Activated naive CD4-positive, alpha-beta T cell treated with anti-CD3 and anti-CD28 coated beads, Interleukin-2, amount 50 U/mL, for 24 hours (primary cell): Measurements from ENCODE around the gene CHPF.

Experiments used
- H3K27ac Mint-ChIP-seq: one replicate; pipeline ENCODE4 v1.8.0; 2021; ENCODE audit warnings: mild to moderate bottlenecking, mixed read lengths
- H3K27me3 Mint-ChIP-seq: one replicate; pipeline ENCODE4 v1.8.0; 2021; ENCODE audit warnings: mixed read lengths
- H3K36me3 Mint-ChIP-seq: one replicate; pipeline ENCODE4 v1.8.0; 2021; ENCODE audit warnings: mixed read lengths
- H3K4me1 Mint-ChIP-seq: one replicate; pipeline ENCODE4 v1.8.0; 2021; ENCODE audit warnings: mixed read lengths
- H3K4me3 Mint-ChIP-seq: one replicate; pipeline ENCODE4 v1.8.0; 2021; ENCODE audit warnings: mild to moderate bottlenecking, mixed read lengths
- H3K9me3 Mint-ChIP-seq: one replicate; pipeline ENCODE4 v1.8.0; 2021; ENCODE audit warnings: mixed read lengths

Gene CHPF, protein sequence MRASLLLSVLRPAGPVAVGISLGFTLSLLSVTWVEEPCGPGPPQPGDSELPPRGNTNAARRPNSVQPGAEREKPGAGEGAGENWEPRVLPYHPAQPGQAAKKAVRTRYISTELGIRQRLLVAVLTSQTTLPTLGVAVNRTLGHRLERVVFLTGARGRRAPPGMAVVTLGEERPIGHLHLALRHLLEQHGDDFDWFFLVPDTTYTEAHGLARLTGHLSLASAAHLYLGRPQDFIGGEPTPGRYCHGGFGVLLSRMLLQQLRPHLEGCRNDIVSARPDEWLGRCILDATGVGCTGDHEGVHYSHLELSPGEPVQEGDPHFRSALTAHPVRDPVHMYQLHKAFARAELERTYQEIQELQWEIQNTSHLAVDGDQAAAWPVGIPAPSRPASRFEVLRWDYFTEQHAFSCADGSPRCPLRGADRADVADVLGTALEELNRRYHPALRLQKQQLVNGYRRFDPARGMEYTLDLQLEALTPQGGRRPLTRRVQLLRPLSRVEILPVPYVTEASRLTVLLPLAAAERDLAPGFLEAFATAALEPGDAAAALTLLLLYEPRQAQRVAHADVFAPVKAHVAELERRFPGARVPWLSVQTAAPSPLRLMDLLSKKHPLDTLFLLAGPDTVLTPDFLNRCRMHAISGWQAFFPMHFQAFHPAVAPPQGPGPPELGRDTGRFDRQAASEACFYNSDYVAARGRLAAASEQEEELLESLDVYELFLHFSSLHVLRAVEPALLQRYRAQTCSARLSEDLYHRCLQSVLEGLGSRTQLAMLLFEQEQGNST

DNA sequence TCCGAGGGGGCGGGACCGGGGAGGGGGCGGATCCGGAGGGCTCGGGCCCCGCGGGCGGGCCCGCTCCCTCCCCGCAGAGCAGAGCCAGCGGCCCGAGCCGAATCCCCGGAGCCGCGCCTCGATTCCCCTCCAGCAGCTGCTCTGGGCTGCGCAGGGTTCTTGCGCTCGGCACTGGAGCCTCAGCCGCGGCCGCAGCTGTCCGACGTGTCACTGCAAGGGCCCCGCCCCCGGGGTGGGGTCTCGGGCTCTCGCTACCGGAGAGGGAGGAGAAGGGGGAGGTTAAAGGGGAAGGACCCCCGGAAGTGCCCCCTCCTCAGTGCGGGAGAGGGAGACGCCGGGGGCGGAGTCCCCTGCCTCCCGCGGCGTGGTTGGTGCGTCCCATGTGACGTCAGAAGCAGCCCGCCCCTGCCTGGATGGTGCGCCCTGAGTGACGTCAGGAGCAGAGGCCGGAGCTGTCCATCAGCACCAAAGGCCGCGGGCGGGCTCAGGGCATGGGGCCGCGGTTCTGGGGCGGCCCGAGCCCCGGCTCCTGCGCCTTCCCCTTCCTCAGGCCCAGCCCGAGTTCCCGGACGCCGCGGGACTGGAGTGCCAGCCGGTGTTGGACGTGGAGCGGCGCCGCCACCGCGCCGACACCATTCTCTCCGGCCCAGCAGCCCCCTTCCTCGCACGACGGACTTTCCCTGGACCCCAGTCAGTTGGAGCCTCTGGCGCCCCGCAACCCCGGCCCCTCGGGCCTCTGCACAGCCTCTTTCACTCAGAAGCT, at the start of gene CHPF, which contains the start of gene TMEM198:
Gene CHPF (minus strand): TSS at position 214 of the 763 bp plus-strand sequence. CDS start 271 bp downstream, outside the sequence.
Gene TMEM198 (plus strand): TSS at position 433 of the 763 bp plus-strand sequence. CDS start 700 bp downstream, outside the sequence.
- H3K4me3 Mint-ChIP-seq = peak within 1 kb of the TSS; percentile 93
- H3K4me1 Mint-ChIP-seq = peaks cover 24% of the 10 kb centered on the region
- H3K27ac Mint-ChIP-seq = peak within 1 kb of the TSS; percentile 96
- peaks cover 2% of the 10 kb centered on the region for H3K36me3 Mint-ChIP-seq
- H3K9me3 Mint-ChIP-seq = no peaks in the 10 kb centered on the region
- H3K27me3 Mint-ChIP-seq = no peaks in the 10 kb centered on the region

DNA sequence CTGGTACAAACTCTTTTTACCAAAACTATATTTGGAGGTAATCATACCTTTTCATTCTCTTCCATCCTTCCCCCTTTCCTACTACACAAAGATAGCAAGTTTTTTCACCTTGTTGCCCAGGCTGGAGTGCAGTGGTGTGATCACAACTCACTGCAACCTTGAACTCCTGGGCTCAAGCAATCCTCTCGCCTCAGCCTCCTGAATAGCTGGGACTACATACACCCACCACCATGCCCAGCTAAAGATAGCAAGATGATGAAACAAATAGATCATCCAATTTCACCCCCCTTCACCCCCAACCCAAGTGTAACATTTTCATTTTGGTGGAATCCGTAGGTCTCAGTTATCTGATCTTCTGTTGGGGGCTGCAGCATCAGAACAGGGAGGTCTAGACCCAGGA, 49.5 kb upstream of the CHPF start:
- Mint-ChIP-seq H3K4me3 (no peak overlapping the region), H3K9me3 (no peaks in the 10 kb centered on the region), H3K27ac (no peak overlapping the region), H3K27me3 (peaks cover 2% of the 10 kb centered on the region), H3K4me1 (peaks cover 3% of the 10 kb centered on the region), H3K36me3 (no peaks in the 10 kb centered on the region)

DNA sequence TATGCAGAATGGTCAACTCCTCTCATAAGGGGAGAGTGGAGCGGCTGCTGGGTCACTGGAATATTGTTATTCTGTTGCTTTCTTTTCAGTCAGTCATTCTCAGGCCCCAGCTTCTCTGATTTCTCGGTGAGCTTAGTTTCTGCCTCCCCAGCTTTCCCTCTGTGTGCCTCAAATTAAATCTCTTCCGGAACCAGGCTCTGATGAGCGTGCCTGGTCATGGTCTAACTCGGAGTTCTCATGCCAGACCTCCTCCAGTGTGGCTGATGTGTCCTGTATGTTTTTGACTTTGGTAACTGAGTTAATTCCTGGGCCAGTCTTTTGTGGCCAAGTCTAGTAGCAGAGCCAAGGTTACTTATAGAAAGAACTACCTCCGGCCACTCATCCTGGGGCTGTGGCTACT, 49.1 kb upstream of the CHPF start:
- no peak overlapping the region for H3K4me3 Mint-ChIP-seq
- no peaks in the 10 kb centered on the region for H3K36me3 Mint-ChIP-seq
- peaks cover 2% of the 10 kb centered on the region for H3K27me3 Mint-ChIP-seq
- no peak overlapping the region for H3K27ac Mint-ChIP-seq
- no peaks in the 10 kb centered on the region for H3K9me3 Mint-ChIP-seq
- H3K4me1 Mint-ChIP-seq = no peaks in the 10 kb centered on the region

DNA sequence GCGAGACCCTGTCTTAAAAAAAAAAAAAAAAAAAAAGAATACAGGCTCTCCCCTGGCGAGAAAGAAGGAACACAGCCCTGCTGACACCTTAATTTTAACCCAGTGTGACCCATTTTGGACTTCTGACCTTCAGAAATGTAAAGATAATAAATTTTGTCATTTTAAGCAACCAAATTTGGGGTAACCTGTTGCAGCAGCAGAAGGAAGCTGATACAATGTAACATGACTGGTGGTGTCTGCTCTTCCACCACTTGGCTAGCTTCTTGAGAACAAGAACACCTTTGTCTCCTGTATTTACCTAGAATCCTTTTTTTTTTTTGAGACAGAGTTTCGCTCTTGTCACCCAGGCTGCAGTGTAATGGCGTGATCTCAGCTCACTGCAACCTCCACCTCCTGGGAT, 47.5 kb upstream of the CHPF start:
- no peak overlapping the region for H3K27ac Mint-ChIP-seq
- H3K4me1 Mint-ChIP-seq = no peaks in the 10 kb centered on the region
- peaks cover 2% of the 10 kb centered on the region for H3K27me3 Mint-ChIP-seq
- H3K9me3 Mint-ChIP-seq = no peaks in the 10 kb centered on the region
- H3K36me3 Mint-ChIP-seq = no peaks in the 10 kb centered on the region
- no peak overlapping the region for H3K4me3 Mint-ChIP-seq

DNA sequence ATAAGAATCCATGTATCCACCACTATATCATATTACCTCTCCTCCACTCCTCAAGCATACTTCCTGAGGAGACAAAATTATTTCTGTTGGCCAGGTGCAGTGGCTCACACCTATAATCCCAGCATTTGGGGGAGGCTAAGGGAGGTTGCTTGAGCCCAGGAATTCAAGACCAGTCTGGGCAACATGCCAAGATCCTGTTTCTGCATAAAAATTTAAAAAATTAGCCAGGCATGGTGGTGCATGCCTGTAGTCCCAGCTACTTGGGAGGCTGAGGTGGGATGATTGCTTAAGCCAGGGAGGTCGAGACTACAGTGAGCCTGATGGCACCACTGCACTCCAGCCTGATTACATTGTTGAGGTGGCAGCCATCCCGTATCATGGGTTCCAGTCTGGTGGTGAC, 37.7 kb upstream of the CHPF start:
- Mint-ChIP-seq H3K27me3 (peaks cover 4% of the 10 kb centered on the region), H3K27ac (no peak overlapping the region), H3K4me1 (no peaks in the 10 kb centered on the region), H3K9me3 (no peaks in the 10 kb centered on the region), H3K36me3 (no peaks in the 10 kb centered on the region), H3K4me3 (no peak overlapping the region)

DNA sequence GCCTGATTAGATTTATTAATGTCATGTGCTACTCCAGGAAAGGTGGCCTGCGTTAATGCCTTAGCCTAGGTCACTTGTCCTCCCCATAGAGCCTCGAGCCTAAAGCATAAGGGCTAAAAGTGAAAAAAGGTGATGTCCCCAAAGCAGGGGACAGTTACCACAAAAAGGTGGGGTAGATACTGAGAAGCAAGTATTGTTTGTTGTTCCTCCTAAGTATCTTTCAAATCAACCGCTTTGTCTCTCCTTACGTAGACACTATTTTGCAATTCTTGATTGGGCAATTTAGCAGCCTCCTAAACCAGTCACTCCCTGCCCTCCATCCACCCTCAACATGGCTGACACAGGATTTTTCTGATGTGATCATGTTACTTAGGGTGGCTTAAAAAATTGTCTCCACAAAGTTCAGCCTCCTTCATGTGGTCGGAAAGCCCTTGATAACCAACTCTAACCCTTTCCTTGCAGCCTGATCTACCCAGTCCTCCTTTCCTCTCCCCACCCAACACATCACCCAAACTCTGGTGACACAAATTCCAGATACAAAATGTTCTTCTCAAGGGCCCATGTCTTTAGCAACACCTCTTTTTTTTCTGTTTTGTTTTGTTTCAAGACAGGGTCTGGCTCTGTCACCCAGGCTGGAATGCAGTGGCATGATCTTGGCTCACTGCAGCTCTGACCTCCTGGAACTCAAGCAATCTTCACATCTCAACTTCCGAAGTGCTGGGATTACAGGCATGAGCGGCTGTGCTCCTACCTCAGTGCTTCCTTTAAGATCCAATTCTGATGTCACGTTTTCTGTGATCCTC, 35.4 kb upstream of the CHPF start:
- no peaks in the 10 kb centered on the region for H3K4me1 Mint-ChIP-seq
- peaks cover 9% of the 10 kb centered on the region for H3K27me3 Mint-ChIP-seq
- no peaks in the 10 kb centered on the region for H3K9me3 Mint-ChIP-seq
- no peak overlapping the region for H3K4me3 Mint-ChIP-seq
- no peak overlapping the region for H3K27ac Mint-ChIP-seq
- no peaks in the 10 kb centered on the region for H3K36me3 Mint-ChIP-seq

DNA sequence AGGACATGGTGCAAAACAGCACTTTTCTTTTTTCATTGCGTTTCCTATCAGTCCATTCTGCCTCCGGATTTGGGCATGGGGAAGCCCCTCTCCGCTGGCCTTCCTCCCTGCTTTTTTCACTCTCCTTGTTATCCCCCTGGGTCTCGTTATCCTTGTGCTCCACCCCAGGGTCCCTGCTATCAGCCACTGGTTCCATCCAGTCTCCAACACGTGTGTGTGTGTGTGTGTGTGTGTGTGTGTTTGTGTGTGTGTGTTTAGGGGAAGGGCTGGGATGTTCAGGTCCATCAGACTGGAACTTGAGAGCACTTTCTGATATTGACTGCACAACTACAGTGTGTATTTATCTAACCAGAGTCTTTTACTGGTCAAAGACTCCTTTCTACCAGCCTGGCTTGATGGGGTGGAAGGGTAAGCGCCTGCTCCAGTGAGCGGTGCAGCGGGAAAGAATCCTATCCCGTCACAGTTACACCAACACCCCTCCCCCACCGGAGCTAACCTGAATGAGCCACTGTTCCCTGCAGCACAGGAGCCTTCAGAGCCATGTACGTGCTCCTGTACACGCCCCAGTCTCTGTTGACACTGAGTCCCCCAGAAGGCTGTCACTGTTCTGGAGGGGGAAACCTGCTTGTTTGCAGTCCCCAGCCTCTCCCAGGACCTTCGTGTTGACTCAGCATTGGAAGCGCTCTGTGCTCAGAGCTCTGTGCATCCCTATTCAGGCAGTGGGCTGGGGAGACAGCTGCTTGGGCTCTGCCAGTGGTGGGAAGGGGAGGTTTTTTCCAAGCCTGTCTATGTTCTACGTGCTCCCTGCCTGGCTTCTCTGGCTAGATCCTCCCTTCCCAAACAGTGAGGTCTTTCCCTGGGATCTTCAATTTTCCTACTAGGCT, 33.1 kb upstream of the CHPF start:
- Mint-ChIP-seq H3K4me1 (no peaks in the 10 kb centered on the region), H3K27ac (no peak overlapping the region), H3K27me3 (peaks cover 20% of the 10 kb centered on the region), H3K9me3 (no peaks in the 10 kb centered on the region), H3K36me3 (no peaks in the 10 kb centered on the region), H3K4me3 (no peak overlapping the region)

DNA sequence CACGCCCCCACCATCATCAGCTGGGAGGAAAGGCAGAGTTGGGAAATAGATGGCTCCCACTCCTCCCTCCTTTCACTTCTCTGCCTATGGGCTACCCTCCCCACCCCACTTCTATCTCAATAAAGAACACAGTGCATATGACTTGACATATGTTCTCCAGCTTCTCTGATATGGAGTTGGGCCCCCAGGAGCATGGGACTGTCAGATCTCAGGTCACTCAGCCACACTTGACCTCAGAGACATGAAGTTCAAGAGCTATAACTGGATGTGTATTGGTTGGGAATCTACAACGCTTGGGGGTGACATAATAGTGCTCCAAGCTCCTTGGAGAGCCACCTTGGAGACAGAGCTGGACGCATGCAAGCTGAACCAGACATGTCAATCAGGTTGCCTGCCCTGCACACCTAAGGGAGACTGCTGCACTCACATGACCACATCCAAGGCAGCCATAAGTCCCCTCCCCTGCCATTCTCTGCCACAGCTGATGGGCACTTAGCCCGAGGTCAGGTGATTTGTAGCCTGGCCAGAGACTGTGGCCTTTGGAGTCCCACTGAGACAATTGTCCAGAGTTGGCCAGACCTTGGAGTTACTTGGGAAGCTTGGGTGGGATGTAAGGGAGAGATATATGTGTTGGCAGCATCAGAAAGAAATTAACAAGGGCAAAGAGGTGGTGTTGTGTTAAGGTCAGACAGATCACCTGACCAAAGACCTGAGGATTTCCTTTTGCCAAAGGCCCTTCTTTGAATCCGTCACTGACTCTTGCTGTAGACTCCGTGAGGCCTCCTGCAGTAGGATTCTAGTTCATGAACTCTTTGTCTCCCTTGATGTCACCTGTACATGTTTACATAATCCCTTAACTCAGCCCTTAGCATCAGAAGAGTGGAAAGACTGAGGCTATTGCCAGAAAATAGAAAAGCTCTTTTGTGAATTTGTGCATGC, 32.2 kb upstream of the CHPF start:
- Mint-ChIP-seq H3K27me3 (peaks cover 21% of the 10 kb centered on the region), H3K9me3 (no peaks in the 10 kb centered on the region), H3K4me3 (no peak overlapping the region), H3K27ac (no peak overlapping the region), H3K4me1 (no peaks in the 10 kb centered on the region), H3K36me3 (no peaks in the 10 kb centered on the region)

DNA sequence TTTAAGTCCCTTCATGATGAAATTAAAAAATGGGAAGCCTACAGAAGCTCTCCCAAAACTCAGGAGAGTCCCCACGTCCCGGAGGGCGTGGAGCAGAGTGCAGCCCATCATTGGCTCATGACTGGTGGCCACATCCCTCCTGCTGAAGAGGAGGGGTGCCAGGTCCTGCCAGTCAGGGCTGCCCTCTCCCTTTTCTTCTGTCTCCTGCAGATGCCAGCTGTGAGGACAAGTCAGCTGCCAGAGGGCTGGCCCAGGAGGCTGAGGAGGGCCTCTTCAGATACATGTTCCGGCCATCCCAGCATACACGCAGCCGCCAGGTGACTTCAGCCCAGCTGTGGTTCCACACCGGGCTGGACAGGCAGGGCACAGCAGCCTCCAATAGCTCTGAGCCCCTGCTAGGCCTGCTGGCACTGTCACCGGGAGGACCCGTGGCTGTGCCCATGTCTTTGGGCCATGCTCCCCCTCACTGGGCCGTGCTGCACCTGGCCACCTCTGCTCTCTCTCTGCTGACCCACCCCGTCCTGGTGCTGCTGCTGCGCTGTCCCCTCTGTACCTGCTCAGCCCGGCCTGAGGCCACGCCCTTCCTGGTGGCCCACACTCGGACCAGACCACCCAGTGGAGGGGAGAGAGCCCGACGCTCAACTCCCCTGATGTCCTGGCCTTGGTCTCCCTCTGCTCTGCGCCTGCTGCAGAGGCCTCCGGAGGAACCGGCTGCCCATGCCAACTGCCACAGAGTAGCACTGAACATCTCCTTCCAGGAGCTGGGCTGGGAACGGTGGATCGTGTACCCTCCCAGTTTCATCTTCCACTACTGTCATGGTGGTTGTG, 31.1 kb upstream of the CHPF start:
- H3K4me3 Mint-ChIP-seq = no peak overlapping the region
- no peaks in the 10 kb centered on the region for H3K36me3 Mint-ChIP-seq
- no peaks in the 10 kb centered on the region for H3K4me1 Mint-ChIP-seq
- H3K27me3 Mint-ChIP-seq = peaks cover 23% of the 10 kb centered on the region
- H3K9me3 Mint-ChIP-seq = no peaks in the 10 kb centered on the region
- no peak overlapping the region for H3K27ac Mint-ChIP-seq

DNA sequence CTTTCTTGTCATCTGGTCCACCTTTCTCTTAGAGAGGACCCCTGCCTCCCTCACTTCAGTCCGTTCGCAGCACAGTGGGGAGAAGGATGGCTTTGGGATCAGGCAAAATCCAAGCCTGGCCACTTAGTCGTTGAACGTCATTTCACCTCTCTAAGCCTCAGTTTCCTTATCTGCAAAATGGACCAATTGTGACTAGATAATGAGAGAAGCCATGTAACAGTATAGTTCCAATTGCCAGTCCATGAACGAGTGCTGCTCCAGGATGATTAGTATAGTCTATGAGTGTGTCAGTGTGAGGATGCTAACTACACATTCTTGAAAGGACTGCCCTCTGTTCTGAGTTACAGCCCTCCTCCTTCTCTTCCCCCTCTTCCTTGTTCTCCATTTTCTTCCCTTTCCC, 29.6 kb upstream of the CHPF start:
- peak overlapping the region; percentile 35 for H3K27ac Mint-ChIP-seq
- H3K27me3 Mint-ChIP-seq = peaks cover 32% of the 10 kb centered on the region
- no peaks in the 10 kb centered on the region for H3K4me1 Mint-ChIP-seq
- no peak overlapping the region for H3K4me3 Mint-ChIP-seq
- H3K36me3 Mint-ChIP-seq = no peaks in the 10 kb centered on the region
- no peaks in the 10 kb centered on the region for H3K9me3 Mint-ChIP-seq

DNA sequence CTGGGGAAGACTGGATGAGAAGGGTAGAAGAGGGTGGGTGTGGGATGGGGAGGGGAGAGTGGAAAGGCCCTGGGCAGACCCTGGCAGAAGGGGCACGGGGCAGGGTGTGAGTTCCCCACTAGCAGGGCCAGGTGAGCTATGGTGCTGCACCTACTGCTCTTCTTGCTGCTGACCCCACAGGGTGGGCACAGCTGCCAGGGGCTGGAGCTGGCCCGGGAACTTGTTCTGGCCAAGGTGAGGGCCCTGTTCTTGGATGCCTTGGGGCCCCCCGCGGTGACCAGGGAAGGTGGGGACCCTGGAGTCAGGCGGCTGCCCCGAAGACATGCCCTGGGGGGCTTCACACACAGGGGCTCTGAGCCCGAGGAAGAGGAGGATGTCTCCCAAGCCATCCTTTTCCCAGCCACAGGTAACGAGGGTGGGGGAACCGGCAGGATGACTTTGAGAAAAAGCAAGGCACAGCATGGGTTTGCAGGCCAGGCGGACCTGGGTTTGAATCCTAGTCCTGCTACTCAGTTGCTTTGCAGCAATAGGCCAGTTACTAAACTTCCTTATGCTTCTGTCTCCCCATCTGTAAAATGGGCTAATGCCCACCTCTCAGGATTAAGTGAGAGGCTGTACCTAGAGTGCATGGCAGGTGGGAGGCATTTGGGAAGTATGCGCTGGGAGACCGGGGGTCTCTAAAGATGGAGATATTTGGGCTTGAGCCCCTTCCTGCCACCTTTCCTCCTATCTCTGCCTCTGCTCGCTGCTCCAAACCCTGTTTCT, 28.8 kb upstream of the CHPF start, which contains the start of gene INHA:
Gene INHA (plus strand): TSS at position 74 of the 765 bp plus-strand sequence. CDS start 65 bp downstream, at position 139.
- Mint-ChIP-seq H3K9me3 (no peaks in the 10 kb centered on the region), H3K4me1 (no peaks in the 10 kb centered on the region), H3K27ac (no peak within 1 kb of the TSS), H3K27me3 (peaks cover 33% of the 10 kb centered on the region), H3K36me3 (no peaks in the 10 kb centered on the region), H3K4me3 (no peak within 1 kb of the TSS)
